Ovary (tissue), 3 donors: ENCODE data around the gene BRINP3.

Source experiments
- CTCF ChIP-seq, 3 donors: fragments of 450-650 bp in 2 of 3; fragments of 200-600 bp in 1 of 3; IDR thresholded peaks; one replicate each; pipeline versions ENCODE4 v1.5.1 to v1.8.0; 2016 to 2022; ENCODE audit warnings: antibody characterized with exemption in 3 of 3, mild to moderate bottlenecking in 1 of 3
- POLR2A ChIP-seq: fragments of 450-650 bp; IDR thresholded peaks from one replicate; pipeline ENCODE4 v1.6.1; 2017; ENCODE audit warnings: antibody characterized with exemption, mild to moderate bottlenecking, moderate library complexity
- donor health status: DM: no; HTN: no; CAD: no.

GRCh38 chr1:190344454-190344853, 133.2 kb downstream of the BRINP3 start:
- TF ChIP-seq CTCF (IDR thresholded peaks at IDR 0.05) (no peak), POLR2A (no peak)
